Measurements from ENCODE around the gene C1orf159.
"Not testable (repeated sequence)": the region's sequence is repeated elsewhere in the genome, so short reads cannot be mapped to it uniquely, and the experiment has no call there.

Gene C1orf159

GRCh38 chr1:1063945-1064831 is 51.7 kb downstream of the C1orf159 start:
- DNase-seq: peak; percentile 74

- DNase-seq: no peak
These were observed 52.5 kb downstream of the C1orf159 start for GRCh38 chr1:1063261-1063944.

GRCh38 chr1:1062348-1063163 is 53.3 kb downstream of the C1orf159 start:
- DNase-seq: no peak

- DNase-seq: no peak
These were observed 54.1 kb downstream of the C1orf159 start for GRCh38 chr1:1061682-1062345.

DNA sequence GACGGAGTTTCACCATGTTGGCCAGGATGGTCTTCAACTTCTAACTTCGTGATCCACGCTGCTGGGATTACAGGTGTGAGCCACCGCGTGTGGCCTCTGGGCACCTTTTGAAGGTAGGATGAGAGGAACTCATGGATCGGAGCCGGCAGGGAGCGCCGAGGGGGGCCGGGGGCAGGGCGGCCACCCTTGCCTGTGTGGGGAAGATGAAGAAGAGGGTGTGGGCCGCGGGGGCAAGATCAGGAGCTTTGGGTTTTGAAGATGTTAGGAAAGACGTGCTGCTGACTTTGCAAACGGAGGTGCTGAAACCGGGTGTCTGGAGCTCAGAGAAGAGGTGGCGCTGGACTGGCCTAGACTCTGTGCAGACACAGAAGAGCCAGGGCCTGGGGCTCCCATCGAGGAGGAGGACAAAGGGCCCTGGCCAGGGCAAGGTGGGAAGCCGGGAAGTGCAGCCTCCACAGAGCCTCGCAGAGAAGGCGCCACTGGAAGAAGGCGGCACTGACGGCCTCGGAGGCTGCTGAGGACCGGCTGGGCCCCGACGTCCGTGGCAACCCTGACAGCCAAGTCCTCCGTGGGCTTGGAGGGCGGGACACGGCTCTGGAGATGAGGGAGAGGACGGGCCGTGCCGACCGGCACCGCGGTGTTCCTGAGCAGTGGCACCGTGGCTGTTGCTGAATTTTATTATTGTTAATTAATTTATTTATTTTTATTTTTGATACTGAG is 55.4 kb downstream of the C1orf159 start:
- DNase-seq: peak; percentile 48

DNA sequence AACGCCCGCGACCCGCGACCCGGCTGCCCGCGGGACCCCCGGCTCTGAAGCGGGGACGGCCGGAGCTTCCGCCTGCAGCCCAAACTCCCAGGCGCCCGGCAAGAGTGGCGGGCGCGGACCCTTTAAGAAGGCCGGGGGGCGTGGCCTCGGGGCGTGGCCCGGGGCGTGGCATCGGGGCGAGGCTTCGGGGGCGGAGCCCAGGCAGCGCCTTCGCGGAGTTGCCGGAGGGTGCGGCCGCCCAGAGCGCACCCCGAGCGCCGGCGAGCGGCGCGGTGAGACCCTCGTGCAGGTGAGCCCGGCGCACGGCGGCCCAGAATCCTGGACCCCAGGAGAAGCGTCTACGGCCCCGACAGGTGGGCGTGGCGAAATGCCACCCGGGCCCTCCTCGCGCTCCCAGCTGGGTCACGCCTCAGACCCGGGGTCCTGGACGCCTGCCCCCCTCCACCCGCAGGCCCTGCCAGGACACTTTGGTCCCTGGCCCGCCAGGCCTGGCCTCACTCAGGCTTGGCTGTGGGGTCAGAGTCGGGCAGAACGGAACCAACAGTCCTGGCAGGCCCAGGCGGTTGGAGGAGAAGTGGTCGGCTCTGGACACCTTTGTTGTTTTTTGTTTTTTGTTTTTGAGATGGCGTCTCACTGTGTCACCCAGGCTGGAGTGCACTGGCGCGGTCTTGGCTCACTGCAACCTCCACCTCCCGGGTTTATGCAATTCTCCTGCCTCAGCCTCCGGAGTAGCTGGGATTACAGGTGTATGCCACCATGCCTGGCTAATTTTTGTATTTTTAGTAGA is 56.2 kb downstream of the C1orf159 start:
- peak; percentile 91 for DNase-seq

DNA sequence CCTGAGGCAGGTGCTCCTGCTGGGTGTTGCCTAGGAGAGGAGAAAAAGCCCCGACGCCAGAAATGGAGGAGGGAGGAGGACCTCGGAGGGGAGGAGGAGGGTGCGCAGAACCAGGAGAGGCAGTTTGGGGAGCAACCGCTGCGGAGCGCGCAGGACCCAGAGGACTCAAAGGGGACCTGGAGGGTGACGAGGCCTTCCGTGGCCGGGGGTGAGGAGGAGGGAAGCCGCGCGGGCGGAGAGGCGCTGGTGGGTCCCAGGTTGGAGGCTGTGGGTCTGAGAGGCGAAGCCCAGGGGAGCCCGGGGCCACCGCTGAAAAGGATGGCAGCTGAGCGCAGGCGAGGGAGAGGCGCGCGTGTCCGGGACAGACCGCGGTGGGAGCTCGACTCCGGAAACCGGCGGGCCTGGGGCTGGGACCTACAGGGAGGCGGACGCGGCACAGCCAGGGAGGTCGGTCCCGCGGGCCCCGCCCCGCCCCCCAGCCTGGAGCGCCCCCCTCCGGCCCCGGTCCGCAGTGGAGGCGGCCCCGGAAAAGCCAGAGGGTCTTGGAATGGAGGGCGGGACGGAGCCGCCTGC is 56.9 kb downstream of the C1orf159 start:
- DNase-seq: peak; percentile 80

DNA sequence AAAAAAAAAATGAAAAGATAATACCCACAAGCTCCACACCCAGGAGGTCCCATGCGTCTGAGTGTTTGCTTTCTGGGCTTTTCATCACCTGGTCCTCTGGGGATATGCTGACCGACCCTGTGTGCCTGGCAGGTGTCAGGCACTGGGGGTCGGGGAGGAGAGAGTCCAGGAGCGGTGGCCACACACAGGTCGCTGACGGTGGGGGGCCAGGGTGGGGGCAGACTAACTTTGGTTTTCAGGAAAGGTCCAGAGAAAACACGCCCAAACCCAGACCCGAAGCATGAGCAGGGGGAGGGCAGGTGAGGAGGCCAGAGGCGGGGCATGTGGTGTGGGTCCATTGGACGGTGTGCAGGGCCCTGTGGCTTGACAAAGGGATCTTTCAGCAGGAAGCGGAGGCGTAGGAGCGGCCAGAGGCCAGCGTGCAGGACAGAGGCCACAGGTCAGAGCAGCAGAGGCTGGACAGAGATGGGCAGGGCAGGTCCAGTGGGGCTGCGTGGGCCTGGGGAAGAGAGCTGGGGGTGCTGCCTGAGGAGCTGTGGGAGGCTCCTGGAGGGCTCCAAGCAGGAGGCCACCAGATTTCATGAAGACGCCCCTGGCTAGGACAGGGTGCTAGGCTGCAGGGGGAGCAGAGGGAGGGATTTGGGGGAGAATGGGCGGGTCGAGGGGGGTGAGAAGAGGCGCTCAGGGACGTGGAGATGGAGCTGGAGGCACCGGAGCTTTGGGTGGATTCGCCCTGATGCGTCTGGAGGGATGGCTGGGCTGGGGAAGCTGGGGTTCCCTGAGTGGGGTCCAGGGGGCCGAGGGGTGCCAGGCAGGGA is 57.6 kb downstream of the C1orf159 start:
- DNase-seq: peak; percentile 66

DNA sequence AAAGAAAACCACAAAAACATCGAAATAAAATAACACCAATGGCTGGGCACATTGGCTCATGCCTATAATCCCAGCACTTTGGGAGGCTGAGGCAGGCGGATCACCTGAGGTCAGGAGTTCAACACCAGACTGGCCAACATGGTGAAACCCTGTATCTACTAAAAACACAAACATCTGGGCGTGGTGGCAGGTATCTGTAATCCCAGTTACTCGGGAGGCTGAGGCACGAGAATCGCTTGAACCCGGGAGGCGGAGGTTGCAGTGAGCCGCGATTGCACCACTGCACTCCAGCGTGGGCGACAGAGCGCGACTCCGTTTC is 58.2 kb downstream of the C1orf159 start:
- DNase-seq: not testable (repeated sequence)

DNA sequence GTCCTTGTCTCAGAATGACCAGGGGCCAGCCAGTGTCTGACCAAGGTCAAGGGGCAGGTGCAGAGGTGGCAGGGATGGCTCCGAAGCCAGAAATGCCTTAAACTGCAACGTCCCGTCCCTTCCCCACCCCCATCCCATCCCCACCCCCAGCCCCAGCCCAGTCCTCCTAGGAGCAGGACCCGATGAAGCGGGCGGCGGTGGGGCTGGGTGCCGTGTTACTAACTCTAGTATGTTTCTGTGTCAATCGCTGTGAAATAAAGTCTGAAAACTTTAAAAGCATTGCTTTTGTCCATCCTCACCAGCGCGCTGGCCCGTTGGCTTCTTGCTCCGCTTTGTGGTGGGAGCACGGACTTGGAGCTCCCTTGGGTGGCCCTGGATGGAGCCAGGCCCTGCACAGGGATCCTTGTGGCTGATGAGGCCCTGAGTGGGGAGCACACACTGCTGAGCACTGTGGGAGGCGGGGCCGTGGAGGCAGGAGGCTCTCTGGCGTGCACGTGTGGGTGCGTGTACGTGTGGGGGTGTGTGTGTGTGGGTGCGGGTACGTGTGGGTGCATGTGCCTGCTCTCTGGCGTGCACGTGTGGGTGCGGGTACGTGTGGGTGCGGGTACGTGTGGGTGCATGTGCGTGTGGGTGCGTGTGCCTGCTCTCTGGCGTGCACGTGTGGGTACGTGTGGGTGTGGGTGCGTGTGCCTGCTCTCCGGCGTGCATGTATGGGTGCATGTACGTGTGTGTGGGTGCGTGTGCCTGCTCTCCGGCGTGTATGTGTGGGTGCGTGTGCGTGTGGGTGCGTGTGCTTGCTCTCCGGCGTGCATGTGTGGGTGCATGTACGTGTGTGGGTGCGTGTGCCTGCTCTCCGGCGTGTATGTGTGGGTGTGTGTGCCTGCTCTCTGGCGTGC is 59.8 kb downstream of the C1orf159 start:
- DNase-seq: no peak

- DNase-seq: no peak
These were observed 60.9 kb downstream of the C1orf159 start for GRCh38 chr1:1054971-1055370.

GRCh38 chr1:1054099-1054700 is 61.7 kb downstream of the C1orf159 start:
- DNase-seq: no peak

- no peak for DNase-seq
These were observed 62.2 kb downstream of the C1orf159 start for GRCh38 chr1:1053682-1054081.

GRCh38 chr1:1053022-1053421 is 62.9 kb downstream of the C1orf159 start:
- DNase-seq: no peak

DNA sequence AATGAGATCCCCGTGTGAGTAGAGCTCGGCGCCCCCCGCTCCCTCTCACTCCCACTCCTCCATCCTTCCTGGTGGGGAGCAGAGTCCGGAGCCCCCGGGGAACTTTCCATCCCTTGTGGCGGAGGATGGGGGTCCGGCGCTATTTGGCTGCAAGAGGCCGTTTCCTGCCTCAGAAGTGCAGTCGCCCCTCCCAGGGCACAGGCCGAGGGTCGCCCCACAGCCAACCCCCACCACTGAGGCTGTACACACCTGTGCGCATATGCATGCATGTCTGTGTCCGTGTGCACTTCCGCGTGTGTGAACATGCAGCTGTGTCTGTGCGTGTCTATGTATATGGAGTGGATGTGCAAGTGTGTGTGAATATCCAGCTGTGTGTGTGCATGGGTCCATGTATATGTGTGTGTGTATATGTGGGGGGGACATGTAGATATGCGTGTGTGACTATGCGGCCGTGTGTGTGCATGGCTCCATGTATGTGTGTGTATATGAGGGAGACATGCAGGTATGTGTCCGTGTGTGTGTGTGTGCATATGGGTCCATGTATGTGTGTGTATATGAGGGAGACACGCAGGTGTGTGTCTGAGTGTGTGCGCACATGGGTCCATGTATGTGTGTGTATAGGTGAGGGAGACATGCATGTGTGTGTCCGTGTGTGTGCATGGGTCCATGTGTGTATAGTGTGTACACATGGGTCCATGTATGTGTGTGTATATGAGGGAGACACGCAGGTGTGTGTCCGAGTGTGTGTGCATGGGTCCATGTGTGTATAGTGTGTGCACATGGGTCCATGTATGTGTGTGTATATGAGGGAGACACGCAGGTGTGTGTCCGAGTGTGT is 63.7 kb downstream of the C1orf159 start:
- no peak for DNase-seq

DNA sequence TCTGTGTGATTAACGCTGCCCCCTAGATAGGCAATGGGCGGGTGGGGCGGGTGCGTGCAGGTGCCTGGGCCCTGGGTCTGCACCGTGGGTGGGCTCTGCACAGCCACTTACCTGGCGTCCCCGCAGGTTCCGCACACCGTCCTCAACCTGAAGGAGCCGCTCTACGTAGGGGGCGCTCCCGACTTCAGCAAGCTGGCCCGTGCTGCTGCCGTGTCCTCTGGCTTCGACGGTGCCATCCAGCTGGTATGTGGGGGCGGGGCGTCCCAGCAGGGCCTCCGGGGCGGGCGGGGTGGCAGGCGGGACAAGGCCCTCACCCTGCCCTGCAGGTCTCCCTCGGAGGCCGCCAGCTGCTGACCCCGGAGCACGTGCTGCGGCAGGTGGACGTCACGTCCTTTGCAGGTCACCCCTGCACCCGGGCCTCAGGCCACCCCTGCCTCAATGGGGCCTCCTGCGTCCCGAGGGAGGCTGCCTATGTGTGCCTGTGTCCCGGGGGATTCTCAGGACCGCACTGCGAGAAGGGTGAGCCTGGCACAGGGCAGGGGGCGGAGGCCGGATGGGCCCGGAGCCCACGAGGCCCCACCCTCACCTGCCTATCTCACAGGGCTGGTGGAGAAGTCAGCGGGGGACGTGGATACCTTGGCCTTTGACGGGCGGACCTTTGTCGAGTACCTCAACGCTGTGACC is 64.6 kb downstream of the C1orf159 start:
- no peak for DNase-seq

DNA sequence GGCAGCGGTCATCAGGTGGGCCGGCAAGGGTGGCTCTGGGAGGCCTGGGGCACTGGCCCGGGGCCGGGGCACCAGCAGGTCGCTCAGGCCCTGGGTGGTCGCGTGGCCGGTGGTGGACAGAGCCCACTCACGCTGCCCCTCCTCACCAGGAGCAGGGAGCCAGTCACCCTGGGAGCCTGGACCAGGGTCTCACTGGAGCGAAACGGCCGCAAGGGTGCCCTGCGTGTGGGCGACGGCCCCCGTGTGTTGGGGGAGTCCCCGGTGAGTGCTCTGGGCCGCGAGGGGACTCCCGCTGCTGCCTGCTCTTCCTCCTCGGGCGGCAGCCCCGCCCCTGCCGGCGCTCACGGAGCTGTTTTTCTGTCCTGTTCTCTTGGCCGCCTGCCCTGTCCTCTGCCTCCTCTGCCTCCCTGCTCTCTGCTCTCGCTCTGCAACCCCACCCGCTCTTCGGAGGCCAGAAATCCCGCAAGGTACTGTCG is 65.3 kb downstream of the C1orf159 start:
- DNase-seq: no peak

Measured in NCI-H510A treated with DMSO at 0.1 percent for 48 hours (cell line).